NB4 (cell line): Measurements from ENCODE around the gene ACAT2.

Experiments
- POLR2A ChIP-seq: IDR thresholded peaks from 2 replicates; pipeline ENCODE4 v1.6.1; 2011; ENCODE audit warnings: mild to moderate bottlenecking; ENCODE audit not compliant: insufficient read length; ENCODE audit errors: extremely low read depth
- TF ChIP-seq, protein P1 (sequence below): IDR thresholded peaks from one replicate; pipeline ENCODE4 v1.5.1; 2012; ENCODE audit warnings: low read depth, low read length
- TF ChIP-seq, protein P2 (sequence below): IDR thresholded peaks from 2 replicates; pipeline ENCODE4 v1.6.1; 2011; ENCODE audit warnings: low read depth, low read length

DNA sequence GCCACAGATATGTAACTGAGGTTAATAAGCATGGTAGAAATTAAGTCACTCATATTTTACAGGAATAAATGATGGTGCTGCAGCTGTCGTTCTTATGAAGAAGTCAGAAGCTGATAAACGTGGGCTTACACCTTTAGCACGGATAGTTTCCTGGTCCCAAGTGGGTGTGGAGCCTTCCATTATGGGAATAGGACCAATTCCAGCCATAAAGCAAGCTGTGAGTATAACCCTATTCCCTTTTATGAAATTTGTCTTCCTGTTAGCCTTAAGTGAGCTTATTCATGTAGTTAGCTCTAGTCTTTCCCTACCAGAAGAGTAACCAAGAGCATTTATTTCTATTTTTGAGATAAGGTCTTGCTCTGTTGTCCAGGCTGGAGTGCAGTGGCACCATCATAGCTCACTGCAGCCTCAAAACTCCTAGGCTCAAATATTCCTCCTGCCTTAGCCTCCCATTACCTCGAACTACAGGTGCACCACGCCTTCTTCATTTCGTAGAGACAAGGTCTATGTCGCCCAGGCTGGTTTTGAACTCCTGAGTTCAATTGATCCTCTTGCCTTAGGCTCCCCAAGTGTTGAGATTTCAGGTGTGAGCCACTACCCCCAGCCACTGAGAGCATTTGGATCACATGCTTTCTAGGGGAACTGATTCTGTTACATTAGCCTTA, 15.5 kb downstream of the ACAT2 start:
- TF ChIP-seq, protein P1, sequence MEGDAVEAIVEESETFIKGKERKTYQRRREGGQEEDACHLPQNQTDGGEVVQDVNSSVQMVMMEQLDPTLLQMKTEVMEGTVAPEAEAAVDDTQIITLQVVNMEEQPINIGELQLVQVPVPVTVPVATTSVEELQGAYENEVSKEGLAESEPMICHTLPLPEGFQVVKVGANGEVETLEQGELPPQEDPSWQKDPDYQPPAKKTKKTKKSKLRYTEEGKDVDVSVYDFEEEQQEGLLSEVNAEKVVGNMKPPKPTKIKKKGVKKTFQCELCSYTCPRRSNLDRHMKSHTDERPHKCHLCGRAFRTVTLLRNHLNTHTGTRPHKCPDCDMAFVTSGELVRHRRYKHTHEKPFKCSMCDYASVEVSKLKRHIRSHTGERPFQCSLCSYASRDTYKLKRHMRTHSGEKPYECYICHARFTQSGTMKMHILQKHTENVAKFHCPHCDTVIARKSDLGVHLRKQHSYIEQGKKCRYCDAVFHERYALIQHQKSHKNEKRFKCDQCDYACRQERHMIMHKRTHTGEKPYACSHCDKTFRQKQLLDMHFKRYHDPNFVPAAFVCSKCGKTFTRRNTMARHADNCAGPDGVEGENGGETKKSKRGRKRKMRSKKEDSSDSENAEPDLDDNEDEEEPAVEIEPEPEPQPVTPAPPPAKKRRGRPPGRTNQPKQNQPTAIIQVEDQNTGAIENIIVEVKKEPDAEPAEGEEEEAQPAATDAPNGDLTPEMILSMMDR: no peak
- TF ChIP-seq POLR2A: no peak
- TF ChIP-seq, protein P2, sequence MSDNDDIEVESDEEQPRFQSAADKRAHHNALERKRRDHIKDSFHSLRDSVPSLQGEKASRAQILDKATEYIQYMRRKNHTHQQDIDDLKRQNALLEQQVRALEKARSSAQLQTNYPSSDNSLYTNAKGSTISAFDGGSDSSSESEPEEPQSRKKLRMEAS: no peak
